CD4-positive, alpha-beta T cell (primary cell): ENCODE measurements around the gene ACP4. TPM values are rescaled to one million over a fixed set of nuclear protein-coding genes. Genes with fewer than 3 reads are reported as not detected.

Experiments used
- ATAC-seq: fragments of 200-7000 bp; cut with Tn5 transposase; one replicate; pipeline ENCODE4 v1.10.0; 2022; ENCODE audit warnings: mild to moderate bottlenecking; ENCODE audit not compliant: poor library complexity
- CTCF ChIA-PET: fragments of 350-600 bp; sonication (Branson Sonifier 250); formaldehyde crosslinking; loops from one replicate; lab custom pipeline; 2021; ENCODE audit warnings: antibody characterized with exemption, inconsistent platforms; lab: Charles Lee
- POLR2A ChIA-PET: fragments of 350-600 bp; sonication (Branson Sonifier 250); formaldehyde crosslinking; loops from one replicate; lab custom pipeline; 2021; ENCODE audit warnings: antibody characterized with exemption, inconsistent platforms; lab: Charles Lee
- DNase-seq, 14 experiments: peaks; one replicate each; pipeline ENCODE4 v3.0.0-alpha.2; 2013 to 2020; ENCODE audit warnings: mixed read lengths in 2 of 14
- H3K27ac ChIP-seq, 2 donors: one replicate each; pipeline versions ENCODE4 v1.5.1 to v1.7.0; 2013; ENCODE audit warnings: low read length in 2 of 2, low read depth in 1 of 2, mild to moderate bottlenecking in 1 of 2
- H3K27me3 ChIP-seq, 2 experiments: 1 replicate in 1 of 2; 2 replicates in 1 of 2; pipeline versions ENCODE4 v1.6.1 to v1.7.0; 2013; ENCODE audit warnings: low read length in 2 of 2, control low read depth in 1 of 2, mild to moderate bottlenecking in 1 of 2, moderate library complexity in 1 of 2; ENCODE audit not compliant: insufficient read depth in 2 of 2, control insufficient read depth in 1 of 2
- H3K36me3 ChIP-seq: one replicate; pipeline ENCODE4 v1.6.1; 2013; ENCODE audit warnings: low read length, control low read depth; ENCODE audit not compliant: insufficient read depth
- H3K4me1 ChIP-seq: one replicate; pipeline ENCODE4 v1.6.1; 2013; ENCODE audit warnings: low read length, control low read depth; ENCODE audit not compliant: insufficient read depth
- H3K4me3 ChIP-seq: one replicate; pipeline ENCODE4 v1.5.1; 2013; ENCODE audit warnings: mild to moderate bottlenecking, low read length, moderate library complexity
- H3K9me3 ChIP-seq, 2 experiments: 1 replicate in 1 of 2; 2 replicates in 1 of 2; pipeline versions ENCODE4 v1.6.1 to v1.7.0; 2013; ENCODE audit warnings: low read length in 2 of 2, mild to moderate bottlenecking in 2 of 2, control low read depth in 1 of 2, moderate library complexity in 1 of 2; ENCODE audit not compliant: control insufficient read depth in 1 of 2, insufficient read depth in 1 of 2
- H3K27ac Mint-ChIP-seq: one replicate; pipeline ENCODE4 v1.8.0; 2020; ENCODE audit warnings: mixed read lengths
- H3K27me3 Mint-ChIP-seq: one replicate; pipeline ENCODE4 v1.8.0; 2021; ENCODE audit warnings: mixed read lengths
- H3K36me3 Mint-ChIP-seq: one replicate; pipeline ENCODE4 v1.8.0; 2021; ENCODE audit warnings: low read depth, mixed read lengths
- H3K4me1 Mint-ChIP-seq: one replicate; pipeline ENCODE4 v1.8.0; 2021; ENCODE audit warnings: low read depth, mixed read lengths
- H3K4me3 Mint-ChIP-seq: one replicate; pipeline ENCODE4 v1.8.0; 2020; ENCODE audit warnings: mild to moderate bottlenecking, mixed read lengths
- H3K9me3 Mint-ChIP-seq: one replicate; pipeline ENCODE4 v1.8.0; 2020; ENCODE audit warnings: mixed read lengths
- intact Hi-C, 2 experiments: fragments of 100-400 bp; cut with DNase I in 1 of 2; cut with micrococcal nuclease in 1 of 2; formaldehyde crosslinking; loops; one replicate each; pipeline versions ENCODE4 v1.15.1 to v1.9.0; 2023 to 2025; cut with DNase I, micrococcal nuclease
- total RNA-seq, 174 experiments: library from RNA in 2 of 174; stranded (reverse) in 2 of 174; gene quantifications; one replicate each; pipeline ENCODE4 v1.2.3 and lab custom pipeline; 2021 to 2026
- TF ChIP-seq, protein P1 (sequence below): fragments of 200-600 bp; IDR thresholded peaks from one replicate; pipeline ENCODE4 v1.8.0; 2022; ENCODE audit warnings: antibody characterized with exemption, mild to moderate bottlenecking

The ACP4 gene
- total RNA-seq, 2 experiments from 2014 or later = not detected

DNA sequence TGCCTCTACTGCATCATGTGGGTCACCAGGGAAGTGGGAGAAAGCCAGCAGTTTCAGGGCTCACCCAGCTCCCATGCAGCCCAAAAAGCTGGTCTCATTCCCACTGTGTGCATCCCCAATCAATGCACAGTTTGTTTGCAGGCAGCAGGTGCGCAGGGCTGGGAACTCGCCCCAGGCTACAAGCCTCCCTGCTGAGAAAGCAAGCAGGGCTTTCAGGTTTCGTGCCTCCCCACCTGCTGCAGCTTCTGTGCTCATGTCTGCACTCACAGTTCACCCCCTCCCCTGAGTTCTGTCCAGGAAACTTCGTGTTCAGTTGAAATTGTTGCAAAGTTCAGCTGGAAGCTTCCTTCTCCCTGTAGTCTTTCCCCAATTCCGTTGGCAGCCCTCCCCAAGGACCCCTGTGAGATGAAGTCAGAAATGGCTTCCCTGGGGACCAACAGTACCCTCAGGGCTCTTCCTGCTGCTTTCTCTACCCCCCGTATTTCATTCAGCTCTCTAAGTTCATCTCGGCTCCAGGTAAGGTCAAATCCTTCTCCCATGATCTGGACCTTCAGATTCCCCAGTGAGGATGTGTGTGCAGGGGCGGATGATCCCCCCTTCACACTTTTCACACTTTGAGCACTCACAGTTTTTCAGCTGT, 54.2 kb downstream of the ACP4 start:
- intact Hi-C loops = no loop called here
- POLR2A ChIA-PET = no interaction called here
- peaks cover 46% of the 10 kb centered on the region for H3K27me3 Mint-ChIP-seq

More for the DNA sequence above, 54.2 kb downstream of the ACP4 start:
- Mint-ChIP-seq H3K4me1 (no peaks in the 10 kb centered on the region), H3K36me3 (no peaks in the 10 kb centered on the region), H3K27ac (no peak overlapping the region), H3K9me3 (peaks cover 2% of the 10 kb centered on the region), H3K4me3 (no peak overlapping the region)
- Histone ChIP-seq H3K27ac (no peak overlapping the region), H3K4me3 (no peak overlapping the region), H3K9me3 (peaks cover 15 to 20% of the 10 kb centered on the region in 2 experiments), H3K36me3 (no peaks in the 10 kb centered on the region), H3K4me1 (no peaks in the 10 kb centered on the region), H3K27me3 (peaks cover 0 to 8% of the 10 kb centered on the region in 2 experiments)
- TF ChIP-seq, protein P1, sequence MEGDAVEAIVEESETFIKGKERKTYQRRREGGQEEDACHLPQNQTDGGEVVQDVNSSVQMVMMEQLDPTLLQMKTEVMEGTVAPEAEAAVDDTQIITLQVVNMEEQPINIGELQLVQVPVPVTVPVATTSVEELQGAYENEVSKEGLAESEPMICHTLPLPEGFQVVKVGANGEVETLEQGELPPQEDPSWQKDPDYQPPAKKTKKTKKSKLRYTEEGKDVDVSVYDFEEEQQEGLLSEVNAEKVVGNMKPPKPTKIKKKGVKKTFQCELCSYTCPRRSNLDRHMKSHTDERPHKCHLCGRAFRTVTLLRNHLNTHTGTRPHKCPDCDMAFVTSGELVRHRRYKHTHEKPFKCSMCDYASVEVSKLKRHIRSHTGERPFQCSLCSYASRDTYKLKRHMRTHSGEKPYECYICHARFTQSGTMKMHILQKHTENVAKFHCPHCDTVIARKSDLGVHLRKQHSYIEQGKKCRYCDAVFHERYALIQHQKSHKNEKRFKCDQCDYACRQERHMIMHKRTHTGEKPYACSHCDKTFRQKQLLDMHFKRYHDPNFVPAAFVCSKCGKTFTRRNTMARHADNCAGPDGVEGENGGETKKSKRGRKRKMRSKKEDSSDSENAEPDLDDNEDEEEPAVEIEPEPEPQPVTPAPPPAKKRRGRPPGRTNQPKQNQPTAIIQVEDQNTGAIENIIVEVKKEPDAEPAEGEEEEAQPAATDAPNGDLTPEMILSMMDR = no peak
- no peak for DNase-seq
- CTCF ChIA-PET = no interaction called here
- ATAC-seq = no peak

Other genes starting within 250 kb of the ACP4 start
- not detected for gene LRRC4B, start 222.0 kb upstream of the ACP4 start, total RNA-seq
- not detected for gene SYT3, start 150.5 kb upstream of the ACP4 start, total RNA-seq
- gene C19orf81, start 141.0 kb upstream of the ACP4 start, total RNA-seq = not detected
- gene SHANK1, start 70.6 kb upstream of the ACP4 start, total RNA-seq = not detected
- gene CLEC11A, start 67.1 kb upstream of the ACP4 start, total RNA-seq = 1 to 10 TPM; 3.1 to 3.3 TPM
- not detected for gene GPR32, start 20.0 kb upstream of the ACP4 start, total RNA-seq
- gene KLK1, start 33.4 kb downstream of the ACP4 start, total RNA-seq = not detected
- not detected for gene KLK15, start 43.2 kb downstream of the ACP4 start, total RNA-seq
- not detected for gene KLK3, start 64.5 kb downstream of the ACP4 start, total RNA-seq
- gene KLK2, start 83.0 kb downstream of the ACP4 start, total RNA-seq = not detected
- not detected for gene KLK4, start 121.0 kb downstream of the ACP4 start, total RNA-seq
- gene KLK5, start 162.6 kb downstream of the ACP4 start, total RNA-seq = not detected
- gene KLK6, start 179.2 kb downstream of the ACP4 start, total RNA-seq = not detected
- gene KLK7, start 193.5 kb downstream of the ACP4 start, total RNA-seq = not detected
- not detected for gene KLK8, start 211.2 kb downstream of the ACP4 start, total RNA-seq
- not detected for gene KLK10, start 229.3 kb downstream of the ACP4 start, total RNA-seq
- gene KLK11, start 236.2 kb downstream of the ACP4 start, total RNA-seq = not detected
- not detected for gene KLK12, start 244.6 kb downstream of the ACP4 start, total RNA-seq